ENCODE data around the gene PAQR3.

The PAQR3 gene

DNA sequence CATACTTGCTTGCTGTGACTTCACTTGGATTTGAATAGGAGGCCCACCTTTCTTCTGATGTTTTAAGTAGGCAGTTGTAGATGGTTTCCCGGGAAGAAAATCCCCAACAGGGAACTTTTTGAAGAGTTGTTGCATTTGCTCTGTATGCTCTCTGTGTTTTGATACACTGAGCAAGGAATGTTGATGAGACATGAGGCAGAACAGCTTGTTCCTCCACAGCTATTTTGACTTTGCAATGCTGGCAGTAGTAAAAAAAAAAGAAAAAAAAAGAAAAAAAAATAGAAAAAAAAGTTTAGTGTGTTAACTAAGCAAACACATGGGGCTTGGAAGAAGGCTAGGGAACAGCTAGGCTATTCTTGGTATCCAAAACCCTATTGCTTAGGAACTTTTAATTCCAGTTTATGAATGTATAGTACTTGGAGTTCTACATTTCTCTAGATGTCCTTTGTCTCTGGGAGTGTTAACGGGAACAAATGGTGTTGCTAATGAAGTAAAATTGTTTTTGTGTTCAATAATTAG is 23.4 kb upstream of the PAQR3 start:
- in situ Hi-C loops (cut with MboI; ENCODE audit: low pct_unique_long_range_greater_than_20kb, low sequenced_read_pairs, unreplicated experiment): no loop called here
- TF ChIP-seq, protein P1, sequence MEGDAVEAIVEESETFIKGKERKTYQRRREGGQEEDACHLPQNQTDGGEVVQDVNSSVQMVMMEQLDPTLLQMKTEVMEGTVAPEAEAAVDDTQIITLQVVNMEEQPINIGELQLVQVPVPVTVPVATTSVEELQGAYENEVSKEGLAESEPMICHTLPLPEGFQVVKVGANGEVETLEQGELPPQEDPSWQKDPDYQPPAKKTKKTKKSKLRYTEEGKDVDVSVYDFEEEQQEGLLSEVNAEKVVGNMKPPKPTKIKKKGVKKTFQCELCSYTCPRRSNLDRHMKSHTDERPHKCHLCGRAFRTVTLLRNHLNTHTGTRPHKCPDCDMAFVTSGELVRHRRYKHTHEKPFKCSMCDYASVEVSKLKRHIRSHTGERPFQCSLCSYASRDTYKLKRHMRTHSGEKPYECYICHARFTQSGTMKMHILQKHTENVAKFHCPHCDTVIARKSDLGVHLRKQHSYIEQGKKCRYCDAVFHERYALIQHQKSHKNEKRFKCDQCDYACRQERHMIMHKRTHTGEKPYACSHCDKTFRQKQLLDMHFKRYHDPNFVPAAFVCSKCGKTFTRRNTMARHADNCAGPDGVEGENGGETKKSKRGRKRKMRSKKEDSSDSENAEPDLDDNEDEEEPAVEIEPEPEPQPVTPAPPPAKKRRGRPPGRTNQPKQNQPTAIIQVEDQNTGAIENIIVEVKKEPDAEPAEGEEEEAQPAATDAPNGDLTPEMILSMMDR (IDR thresholded peaks at IDR 0.05; ENCODE audit: extremely low read depth, insufficient read depth, missing control alignments): no peak
- no peak for DNase-seq (ENCODE audit: low spot score)

GRCh38 chr4:78960926-78961325 is 21.7 kb upstream of the PAQR3 start:
- DNase-seq (ENCODE audit: low spot score): no peak
- TF ChIP-seq, protein P1 (IDR thresholded peaks at IDR 0.05; ENCODE audit: extremely low read depth, insufficient read depth, missing control alignments): no peak
- in situ Hi-C loops (cut with MboI; ENCODE audit: low pct_unique_long_range_greater_than_20kb, low sequenced_read_pairs, unreplicated experiment): no loop called here

DNA sequence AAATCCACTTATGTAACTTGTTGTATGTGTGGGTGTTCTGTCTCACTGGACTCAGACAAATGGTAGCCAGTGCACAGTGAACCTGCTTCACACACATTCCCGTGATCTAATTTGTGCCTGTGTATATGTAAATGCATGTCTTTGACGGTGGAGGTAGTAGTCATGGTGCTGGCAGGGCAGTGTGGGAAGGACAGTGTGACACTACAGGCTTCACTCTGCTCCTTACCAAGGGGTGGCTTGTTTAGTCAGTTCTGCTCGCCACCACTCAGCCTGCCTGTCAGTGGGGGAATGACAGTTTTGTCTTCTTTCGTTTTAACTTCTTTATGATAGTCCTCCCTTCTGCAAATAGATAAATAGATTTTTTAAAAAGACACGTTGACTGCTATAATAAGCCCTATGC is 17.7 kb upstream of the PAQR3 start:
- DNase-seq (ENCODE audit: low spot score): no peak
- in situ Hi-C loops (cut with MboI; ENCODE audit: low pct_unique_long_range_greater_than_20kb, low sequenced_read_pairs, unreplicated experiment): no loop called here
- TF ChIP-seq, protein P1 (IDR thresholded peaks at IDR 0.05; ENCODE audit: extremely low read depth, insufficient read depth, missing control alignments): no peak

- in situ Hi-C loops (cut with MboI; ENCODE audit: low pct_unique_long_range_greater_than_20kb, low sequenced_read_pairs, unreplicated experiment): no loop called here
- no peak for DNase-seq (ENCODE audit: low spot score)
- TF ChIP-seq, protein P1 (IDR thresholded peaks at IDR 0.05; ENCODE audit: extremely low read depth, insufficient read depth, missing control alignments): peak; percentile 47
These were observed 14.8 kb upstream of the PAQR3 start for GRCh38 chr4:78953769-78954666.

- TF ChIP-seq, protein P1 (IDR thresholded peaks at IDR 0.05; ENCODE audit: extremely low read depth, insufficient read depth, missing control alignments): no peak
- in situ Hi-C loops (cut with MboI; ENCODE audit: low pct_unique_long_range_greater_than_20kb, low sequenced_read_pairs, unreplicated experiment): no loop called here
These were observed 14.0 kb upstream of the PAQR3 start for GRCh38 chr4:78953231-78953630.

DNA sequence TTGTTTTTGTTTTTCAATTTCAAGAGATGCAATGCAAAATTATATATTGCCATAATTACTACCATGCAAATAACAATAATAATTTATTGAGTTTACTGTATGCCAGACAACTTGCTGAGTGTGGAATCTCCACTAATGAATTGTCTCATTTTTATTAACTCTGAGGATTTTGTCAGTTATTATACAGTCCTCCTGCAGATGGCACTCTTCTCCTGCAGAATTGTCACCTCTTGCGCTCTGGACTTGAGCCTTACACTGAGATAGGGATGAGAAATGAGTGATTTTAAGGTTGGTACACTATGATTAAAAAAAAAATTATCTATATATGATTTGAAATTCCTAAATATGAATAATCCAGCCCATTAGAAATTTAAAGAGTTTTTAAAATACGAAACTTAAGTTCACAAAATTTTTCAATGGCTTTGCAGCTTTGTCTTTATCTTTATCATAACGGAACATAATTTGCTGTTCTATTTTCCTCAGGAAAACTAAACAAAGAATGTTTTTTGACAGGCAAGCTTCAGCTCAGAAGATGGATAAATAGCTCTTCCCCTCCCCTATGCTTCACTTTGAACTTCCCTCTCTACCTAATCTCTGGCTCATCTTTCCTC is 12.7 kb upstream of the PAQR3 start:
- peak; percentile 17 for DNase-seq (ENCODE audit: low spot score)
- TF ChIP-seq, protein P1 (IDR thresholded peaks at IDR 0.05; ENCODE audit: extremely low read depth, insufficient read depth, missing control alignments): peak; percentile 75
- in situ Hi-C loops (cut with MboI; ENCODE audit: low pct_unique_long_range_greater_than_20kb, low sequenced_read_pairs, unreplicated experiment): no loop called here

More at GRCh38 chr4:78953231-78953630, 14.0 kb upstream of the PAQR3 start:
- no peak for DNase-seq (ENCODE audit: low spot score)
